PFSK-1 (cell line): Measurements from ENCODE around the gene ALDH8A1.

ENCODE experiments used
- POLR2AphosphoS5 ChIP-seq: IDR thresholded peaks from 2 replicates; pipeline ENCODE4 v1.6.1; 2012; ENCODE audit warnings: low read depth, mild to moderate bottlenecking, control low read depth, low read length, moderate library complexity
- REST ChIP-seq, 2 experiments: IDR thresholded peaks; 2 replicates each; pipeline versions ENCODE4 v1.6.1 to v1.8.0; 2011 to 2012; ENCODE audit warnings: low read depth in 2 of 2, low read length in 2 of 2, control low read depth in 1 of 2, inconsistent platforms in 1 of 2, mild to moderate bottlenecking in 1 of 2, moderate library complexity in 1 of 2; ENCODE audit not compliant: insufficient read depth in 1 of 2
- TAF1 ChIP-seq: IDR thresholded peaks from 2 replicates; pipeline ENCODE4 v1.6.1; 2012; ENCODE audit warnings: low read length, control low read depth, borderline replicate concordance; ENCODE audit not compliant: insufficient read depth

- no peak for TF ChIP-seq TAF1
- no peak for TF ChIP-seq REST (IDR thresholded peaks at IDR 0.05; ENCODE audit: insufficient read depth in 1 of 2, low read depth in 2 of 2, low read length in 2 of 2)
- no peak for TF ChIP-seq POLR2AphosphoS5
Measured at GRCh38 chr6:134992155-134992554, 42.3 kb upstream of the ALDH8A1 start.
